ENCODE results near the gene ZFAND6.
"Not testable (repeated sequence)": the region's sequence is repeated elsewhere in the genome, so short reads cannot be mapped to it uniquely, and the experiment has no call there.

ZFAND6 gene

DNA sequence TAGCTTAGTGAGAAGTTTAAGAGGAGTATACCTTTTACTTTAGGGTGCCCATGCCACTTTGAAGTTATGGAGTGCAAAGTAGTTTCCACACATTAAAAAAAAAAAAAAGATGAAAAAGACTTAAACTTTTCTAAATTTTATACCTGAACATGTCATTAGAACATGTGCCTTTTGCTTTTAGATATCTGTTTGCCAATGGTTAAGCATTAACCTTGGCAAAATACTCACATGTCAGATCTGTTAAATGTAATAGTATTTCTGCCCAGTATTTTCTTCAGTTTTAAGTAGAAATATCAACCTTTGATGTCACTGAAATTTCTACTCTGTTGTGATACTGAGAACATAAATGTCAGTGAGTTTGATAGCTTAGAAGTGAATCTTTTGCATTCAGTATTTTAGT, 12.2 kb downstream of the ZFAND6 start:
- ATAC-seq (no peak), DNase-seq (no peak)
- Mint-ChIP-seq H3K4me1 (peaks cover 62% of the 10 kb centered on the region), H3K27ac (no peak overlapping the region), H3K27me3 (no peaks in the 10 kb centered on the region), H3K9me3 (no peaks in the 10 kb centered on the region), H3K4me3 (peak overlapping the region; percentile 15 to 89)

- peak; percentile 95 for ATAC-seq
- Mint-ChIP-seq H3K4me1 (peaks cover 55% of the 10 kb centered on the region), H3K4me3 (peak overlapping the region; percentile 86 to 89), H3K27ac (peak overlapping the region; percentile 9 to 57), H3K27me3 (no peaks in the 10 kb centered on the region), H3K9me3 (no peaks in the 10 kb centered on the region)
- peak in 1 of 2 donors; percentile 19 for DNase-seq
These were observed 13.0 kb downstream of the ZFAND6 start for GRCh38 chr15:80072285-80072994.

GRCh38 chr15:80073197-80073596, 13.7 kb downstream of the ZFAND6 start:
- no peaks in the 10 kb centered on the region for H3K27me3 Mint-ChIP-seq
- peak overlapping the region; percentile 31 to 89 for H3K4me3 Mint-ChIP-seq

GRCh38 chr15:80076321-80077318, 17.1 kb downstream of the ZFAND6 start:
- Mint-ChIP-seq H3K4me1 (peaks cover 34% of the 10 kb centered on the region), H3K27ac (peak overlapping the region in 1 of 2 donors; percentile 44), H3K4me3 (no peak overlapping the region), H3K9me3 (no peaks in the 10 kb centered on the region), H3K27me3 (no peaks in the 10 kb centered on the region)
- ATAC-seq (no peak), DNase-seq (no peak)

More at GRCh38 chr15:80073197-80073596, 13.7 kb downstream of the ZFAND6 start:
- no peaks in the 10 kb centered on the region for H3K9me3 Mint-ChIP-seq
- DNase-seq (no peak), ATAC-seq (no peak)
- no peak overlapping the region for H3K27ac Mint-ChIP-seq
- H3K4me1 Mint-ChIP-seq = peaks cover 55% of the 10 kb centered on the region

- ATAC-seq (no peak), DNase-seq (no peak)
- Mint-ChIP-seq H3K9me3 (no peaks in the 10 kb centered on the region), H3K4me3 (no peak overlapping the region), H3K4me1 (peaks cover 17% of the 10 kb centered on the region), H3K27ac (no peak overlapping the region), H3K27me3 (no peaks in the 10 kb centered on the region)
These were observed 21.9 kb downstream of the ZFAND6 start for GRCh38 chr15:80081390-80081789.

GRCh38 chr15:80087104-80087503, 27.6 kb downstream of the ZFAND6 start:
- Mint-ChIP-seq H3K4me1 (peaks cover 16% of the 10 kb centered on the region), H3K9me3 (no peaks in the 10 kb centered on the region), H3K27me3 (no peaks in the 10 kb centered on the region), H3K27ac (no peak overlapping the region), H3K4me3 (no peak overlapping the region)
- DNase-seq (no peak), ATAC-seq (no peak)

- no peak for ATAC-seq
- H3K9me3 Mint-ChIP-seq = no peaks in the 10 kb centered on the region
- no peak overlapping the region for H3K27ac Mint-ChIP-seq
- H3K27me3 Mint-ChIP-seq = no peaks in the 10 kb centered on the region
- H3K4me1 Mint-ChIP-seq = peaks cover 29% of the 10 kb centered on the region
- H3K4me3 Mint-ChIP-seq = no peak overlapping the region
- no peak for DNase-seq
These were observed 30.6 kb downstream of the ZFAND6 start for GRCh38 chr15:80090041-80090440.

DNA sequence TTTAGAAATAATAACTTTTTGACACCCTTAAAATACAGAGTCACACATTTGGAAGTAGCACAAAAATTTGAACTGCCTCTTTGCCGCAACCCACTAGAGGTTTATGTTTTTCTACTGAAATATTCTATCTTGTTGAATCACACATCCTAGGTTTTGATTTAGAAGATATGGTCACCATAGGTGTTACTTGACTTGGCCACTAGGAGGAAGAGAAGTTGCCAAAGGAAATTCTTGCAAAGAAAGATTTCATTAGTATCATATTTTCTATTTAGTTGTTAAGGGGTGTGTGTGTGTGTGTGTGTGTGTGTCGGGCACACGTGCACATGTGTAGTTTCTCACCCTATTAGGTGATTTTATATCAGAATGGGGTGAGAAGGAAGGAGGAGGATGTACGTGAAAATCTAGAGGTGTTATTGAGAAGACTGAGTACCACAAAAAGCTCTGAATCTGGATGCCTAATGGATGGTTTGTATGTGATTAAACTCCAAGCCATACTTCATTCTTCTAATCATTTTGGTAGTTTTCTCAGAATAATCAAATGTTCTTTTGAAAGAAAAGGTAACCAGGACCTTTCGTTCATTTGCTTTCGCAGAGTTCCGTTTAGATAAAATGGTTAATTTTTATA, 31.5 kb downstream of the ZFAND6 start:
- H3K27ac Mint-ChIP-seq = no peak overlapping the region

DNA sequence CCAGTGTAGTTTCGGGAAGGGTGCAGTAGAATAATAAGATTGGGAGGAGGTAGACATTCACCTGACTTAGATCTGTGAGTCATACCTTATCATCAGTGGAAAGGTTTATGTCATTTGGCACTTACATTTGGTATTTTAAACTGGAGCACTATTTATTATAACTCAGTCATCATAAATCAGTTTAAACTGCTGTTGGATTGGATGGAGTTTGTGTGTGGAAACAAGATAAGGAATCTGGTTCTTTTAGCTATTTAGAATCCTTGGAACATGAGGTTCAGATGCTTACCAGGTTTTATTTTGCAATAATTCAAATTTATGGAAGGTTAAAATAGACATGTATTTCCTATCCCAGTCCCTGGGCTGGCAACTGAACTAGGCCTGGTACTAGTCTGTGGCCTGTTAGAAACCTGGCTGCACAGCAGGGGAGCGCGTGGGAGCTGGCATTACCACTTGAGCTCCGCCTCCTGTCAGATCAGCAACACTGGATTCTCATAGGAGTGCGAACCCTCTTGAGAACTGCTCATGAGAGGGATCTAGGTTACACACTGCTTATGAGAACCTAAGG, 34.5 kb downstream of the ZFAND6 start:
- Mint-ChIP-seq H3K27me3 (no peaks in the 10 kb centered on the region), H3K9me3 (no peaks in the 10 kb centered on the region), H3K4me3 (peak overlapping the region in 1 of 2 donors; percentile 10), H3K4me1 (peaks cover 23% of the 10 kb centered on the region), H3K27ac (no peak overlapping the region)
- DNase-seq (no peak), ATAC-seq (no peak)

More for the DNA sequence above, 31.5 kb downstream of the ZFAND6 start:
- ATAC-seq (no peak), DNase-seq (no peak)
- Mint-ChIP-seq H3K27me3 (no peaks in the 10 kb centered on the region), H3K9me3 (no peaks in the 10 kb centered on the region), H3K4me1 (peaks cover 32% of the 10 kb centered on the region), H3K4me3 (no peak overlapping the region)

DNA sequence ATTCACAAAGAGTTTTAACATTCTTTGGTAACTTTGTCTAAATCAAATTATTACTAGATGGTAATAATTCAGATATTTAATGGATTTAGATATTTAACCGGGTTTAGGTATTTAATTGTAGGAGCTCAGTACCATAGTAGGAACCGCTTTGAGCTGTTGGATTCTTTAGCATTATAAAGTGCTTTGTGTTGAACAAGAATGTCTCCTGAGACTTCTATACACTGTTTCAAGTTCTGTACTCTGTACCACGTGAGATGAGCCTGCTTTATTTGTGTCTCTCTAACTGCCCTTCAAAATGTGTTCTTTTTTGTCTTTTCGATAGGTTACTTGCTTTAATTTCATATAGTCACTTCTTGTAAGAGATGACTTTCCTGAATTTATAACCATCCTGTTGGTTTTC, 36.0 kb downstream of the ZFAND6 start:
- no peak for ATAC-seq
- peaks cover 28% of the 10 kb centered on the region for H3K4me1 Mint-ChIP-seq

DNA sequence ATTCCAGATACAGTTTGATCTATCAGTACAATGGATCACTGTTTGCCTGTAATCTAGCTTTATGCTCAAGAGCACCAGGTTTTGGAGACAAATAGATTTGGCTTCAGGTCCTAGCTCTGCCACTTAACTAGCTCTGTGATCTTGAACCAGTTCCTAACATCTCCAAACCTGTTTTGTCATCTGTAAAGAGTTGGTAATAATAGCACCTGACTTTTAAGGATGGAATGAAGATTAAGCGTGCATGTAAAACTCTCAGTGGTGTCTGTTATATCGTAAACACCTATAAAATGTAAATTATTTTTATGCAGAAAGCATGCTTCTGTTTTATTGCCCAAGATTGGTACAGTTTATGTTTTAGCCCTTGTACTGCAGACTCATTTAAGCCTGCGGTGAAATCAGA, 36.5 kb downstream of the ZFAND6 start:
- ATAC-seq = no peak
- no peak for DNase-seq
- H3K9me3 Mint-ChIP-seq = no peaks in the 10 kb centered on the region
- no peak overlapping the region for H3K27ac Mint-ChIP-seq
- H3K4me3 Mint-ChIP-seq = no peak overlapping the region
- no peaks in the 10 kb centered on the region for H3K27me3 Mint-ChIP-seq
- peaks cover 31% of the 10 kb centered on the region for H3K4me1 Mint-ChIP-seq

More for the DNA sequence above, 36.0 kb downstream of the ZFAND6 start:
- H3K27ac Mint-ChIP-seq = no peak overlapping the region
- DNase-seq = no peak
- no peaks in the 10 kb centered on the region for H3K9me3 Mint-ChIP-seq
- H3K27me3 Mint-ChIP-seq = no peaks in the 10 kb centered on the region
- no peak overlapping the region for H3K4me3 Mint-ChIP-seq

DNA sequence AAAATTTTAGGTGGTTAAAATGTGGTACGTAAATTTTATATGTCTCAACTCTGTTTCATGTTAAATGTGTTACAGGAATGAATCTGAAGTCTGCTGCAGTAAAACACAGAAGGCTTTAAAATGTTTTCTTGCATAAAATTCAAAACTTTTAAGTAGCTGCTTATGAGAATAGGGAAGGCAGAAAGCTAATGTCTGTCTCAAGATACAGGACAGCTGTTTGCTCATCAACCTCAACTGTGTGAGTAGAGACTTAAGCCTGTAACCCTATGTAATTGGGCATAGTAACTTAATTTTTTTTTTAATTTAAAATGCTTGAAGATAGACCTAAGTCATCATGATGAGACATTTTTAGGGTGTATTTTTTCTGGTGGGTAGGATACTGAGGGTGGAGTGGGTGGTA, 38.9 kb downstream of the ZFAND6 start:
- ATAC-seq (no peak), DNase-seq (no peak)
- Mint-ChIP-seq H3K4me3 (no peak overlapping the region), H3K27me3 (no peaks in the 10 kb centered on the region), H3K27ac (no peak overlapping the region), H3K9me3 (no peaks in the 10 kb centered on the region), H3K4me1 (peaks cover 47% of the 10 kb centered on the region)

DNA sequence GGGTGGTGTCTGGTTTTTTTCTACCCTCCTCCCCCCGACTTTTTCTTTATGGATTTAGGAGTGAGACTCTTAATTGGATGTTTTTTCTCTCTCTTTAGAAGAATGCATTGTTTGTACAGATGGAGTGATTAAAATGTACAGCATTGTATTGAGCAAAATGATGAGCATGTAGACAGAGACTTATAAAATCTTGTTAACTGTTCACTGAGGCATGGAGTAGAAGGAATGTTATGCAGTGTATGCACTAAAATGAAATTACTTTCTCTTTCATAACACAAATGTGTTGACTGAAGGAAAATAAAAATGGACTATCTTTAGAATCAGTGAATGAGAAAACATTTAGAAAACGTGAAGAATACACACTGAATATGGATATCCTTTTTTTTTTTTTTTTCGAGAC, 39.8 kb downstream of the ZFAND6 start:
- Mint-ChIP-seq H3K27me3 (no peaks in the 10 kb centered on the region), H3K27ac (no peak overlapping the region), H3K4me3 (no peak overlapping the region), H3K9me3 (no peaks in the 10 kb centered on the region), H3K4me1 (peaks cover 38% of the 10 kb centered on the region)
- no peak for ATAC-seq
- DNase-seq = no peak

DNA sequence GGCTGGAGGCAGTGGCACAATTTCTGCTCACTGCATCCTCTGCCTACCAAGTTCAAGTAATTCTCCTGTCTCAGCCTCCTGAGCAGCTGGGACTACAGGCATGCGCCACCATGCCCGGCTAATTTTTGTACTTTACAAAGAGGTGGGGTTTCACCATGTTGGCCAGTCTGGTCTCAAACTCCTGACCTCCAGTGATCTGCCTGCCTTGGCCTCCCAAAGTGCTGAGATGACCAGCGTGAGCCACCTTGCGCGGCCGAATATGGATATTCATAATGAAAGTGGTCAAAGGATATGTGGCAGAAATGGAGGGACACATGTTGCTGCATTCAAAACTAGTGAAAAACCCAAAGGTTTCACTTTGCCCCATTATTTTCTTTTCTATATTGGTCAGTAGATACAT, 40.2 kb downstream of the ZFAND6 start:
- peaks cover 33% of the 10 kb centered on the region for H3K4me1 Mint-ChIP-seq
- H3K27me3 Mint-ChIP-seq, H3K4me3 Mint-ChIP-seq, H3K27ac Mint-ChIP-seq, H3K9me3 Mint-ChIP-seq, DNase-seq, ATAC-seq: not testable (repeated sequence)

- ATAC-seq = no peak
- Mint-ChIP-seq H3K4me3 (no peak overlapping the region), H3K9me3 (no peaks in the 10 kb centered on the region), H3K27me3 (no peaks in the 10 kb centered on the region), H3K4me1 (peaks cover 32% of the 10 kb centered on the region), H3K27ac (peak overlapping the region in 1 of 2 donors; percentile 3)
- DNase-seq = no peak
These were observed 40.8 kb downstream of the ZFAND6 start for GRCh38 chr15:80100247-80100646.

All from stimulated activated naive CD8-positive, alpha-beta T cell treated with anti-CD3 and anti-CD28 coated beads, Interleukin-15, amount 100 ng/mL, for 72 hours (primary cell).